ENCODE measurements around the gene THRB. TPM values are rescaled to one million over a fixed set of nuclear protein-coding genes. Genes with fewer than 3 reads are reported as not detected.

The THRB gene
- total and polyA plus RNA-seq, 12 donors: 3.8 to 32.8 (median 26.0) TPM

DNA sequence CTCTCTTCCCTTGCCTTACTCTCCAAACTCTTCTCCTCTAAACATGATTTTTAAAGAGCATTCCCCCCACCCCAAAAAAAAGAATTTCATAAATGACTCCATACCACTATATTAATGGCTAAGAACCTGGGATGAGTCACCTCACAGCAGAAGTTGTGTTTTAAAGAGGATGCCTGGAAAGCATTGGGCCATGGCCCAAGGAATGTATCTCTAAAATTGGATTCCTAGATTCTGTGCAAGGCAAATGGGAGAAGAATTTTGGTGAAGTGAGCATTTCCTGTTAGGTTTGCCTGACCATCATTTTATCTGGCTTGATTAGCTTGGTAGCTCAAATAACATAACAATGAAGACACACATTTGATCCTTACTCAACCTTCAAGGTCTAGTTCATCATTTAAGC, 298.1 kb downstream of the THRB start:
- no peak overlapping the region for H3K27ac ChIP-seq

DNA sequence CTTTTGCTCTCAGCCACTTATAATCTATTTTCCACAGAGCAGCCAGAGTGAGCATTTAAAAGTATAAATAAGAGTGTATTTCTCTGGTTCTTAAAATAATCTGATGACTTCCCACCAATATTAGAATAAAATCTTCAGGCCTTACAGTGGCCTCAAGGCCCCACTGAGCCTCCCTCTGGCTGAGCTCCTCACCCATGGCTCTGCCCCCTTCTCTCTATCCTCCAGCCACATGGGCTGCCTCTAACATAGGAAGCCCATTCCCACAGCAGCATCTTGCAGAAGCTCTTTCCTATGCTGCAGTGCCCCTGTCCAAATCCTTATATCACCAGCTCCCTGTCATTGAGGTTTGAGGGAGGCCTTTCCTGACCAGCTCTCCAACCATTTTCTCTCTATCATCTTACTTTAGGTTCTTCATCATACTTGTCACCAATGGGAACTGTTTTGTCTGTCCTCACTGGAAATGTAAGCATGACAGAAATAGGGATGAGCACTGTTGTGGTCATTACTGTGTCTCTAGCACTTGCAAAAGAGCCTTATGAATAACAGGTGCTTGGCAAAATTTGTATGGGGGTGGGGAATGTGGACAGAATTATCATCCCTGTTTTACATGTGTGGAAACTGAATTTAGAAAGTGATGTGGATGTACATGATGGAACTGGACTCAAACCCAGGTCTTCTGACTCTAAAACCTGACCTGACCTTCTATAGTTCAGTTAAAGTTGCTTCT, 299.0 kb downstream of the THRB start:
- peaks cover 0 to 13% (median 4%) of the 10 kb centered on the region in 9 donors for H3K4me1 ChIP-seq
- H3K27ac ChIP-seq: no peak overlapping the region
- no peaks in the 10 kb centered on the region for H3K9me3 ChIP-seq
- DNase-seq (no peak), ATAC-seq (no peak)
- intact Hi-C loops (cut with DNase I): no loop called here
- TF ChIP-seq, protein P1, sequence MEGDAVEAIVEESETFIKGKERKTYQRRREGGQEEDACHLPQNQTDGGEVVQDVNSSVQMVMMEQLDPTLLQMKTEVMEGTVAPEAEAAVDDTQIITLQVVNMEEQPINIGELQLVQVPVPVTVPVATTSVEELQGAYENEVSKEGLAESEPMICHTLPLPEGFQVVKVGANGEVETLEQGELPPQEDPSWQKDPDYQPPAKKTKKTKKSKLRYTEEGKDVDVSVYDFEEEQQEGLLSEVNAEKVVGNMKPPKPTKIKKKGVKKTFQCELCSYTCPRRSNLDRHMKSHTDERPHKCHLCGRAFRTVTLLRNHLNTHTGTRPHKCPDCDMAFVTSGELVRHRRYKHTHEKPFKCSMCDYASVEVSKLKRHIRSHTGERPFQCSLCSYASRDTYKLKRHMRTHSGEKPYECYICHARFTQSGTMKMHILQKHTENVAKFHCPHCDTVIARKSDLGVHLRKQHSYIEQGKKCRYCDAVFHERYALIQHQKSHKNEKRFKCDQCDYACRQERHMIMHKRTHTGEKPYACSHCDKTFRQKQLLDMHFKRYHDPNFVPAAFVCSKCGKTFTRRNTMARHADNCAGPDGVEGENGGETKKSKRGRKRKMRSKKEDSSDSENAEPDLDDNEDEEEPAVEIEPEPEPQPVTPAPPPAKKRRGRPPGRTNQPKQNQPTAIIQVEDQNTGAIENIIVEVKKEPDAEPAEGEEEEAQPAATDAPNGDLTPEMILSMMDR (IDR thresholded peaks at IDR 0.05): no peak
- no peak overlapping the region for H3K4me3 ChIP-seq
- no peaks in the 10 kb centered on the region for H3K27me3 ChIP-seq
- no peaks in the 10 kb centered on the region for H3K36me3 ChIP-seq

More for the DNA sequence above, 298.1 kb downstream of the THRB start:
- Histone ChIP-seq H3K9me3 (no peaks in the 10 kb centered on the region), H3K36me3 (no peaks in the 10 kb centered on the region), H3K27me3 (no peaks in the 10 kb centered on the region), H3K4me3 (no peak overlapping the region), H3K4me1 (peaks cover 0 to 13% (median 4%) of the 10 kb centered on the region in 9 donors)
- no peak for ATAC-seq
- TF ChIP-seq, protein P1 (IDR thresholded peaks at IDR 0.05): no peak
- no peak for DNase-seq
- intact Hi-C loops (cut with DNase I): no loop called here

DNA sequence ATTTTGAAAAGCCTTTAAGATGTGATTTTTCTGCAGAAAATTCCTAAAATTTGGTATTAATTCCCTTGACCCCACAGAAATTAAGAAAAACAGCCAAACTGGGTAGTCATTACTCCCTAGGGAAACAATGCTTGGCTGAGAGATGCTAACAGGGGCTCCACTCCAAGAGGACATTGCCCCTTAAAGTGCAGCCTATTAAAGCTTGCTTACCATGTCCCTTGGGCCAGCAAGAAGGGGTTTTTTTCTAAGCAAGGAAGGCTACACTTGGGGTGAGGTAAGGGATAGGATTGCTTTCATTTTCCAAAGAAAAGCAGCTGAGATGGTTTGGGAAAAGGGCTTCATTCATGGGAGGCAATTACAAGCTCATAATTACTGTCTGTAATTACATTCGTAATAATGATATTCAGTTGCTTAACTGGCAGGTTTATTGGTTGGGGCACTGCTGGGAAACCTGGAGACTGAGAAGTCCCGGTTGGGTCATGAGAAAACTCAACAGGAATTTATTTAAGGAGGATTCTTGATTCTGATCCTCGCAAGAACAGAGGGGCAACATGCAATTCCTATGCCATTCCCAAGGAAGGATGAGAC, 302.1 kb downstream of the THRB start:
- Histone ChIP-seq H3K4me1 (peaks cover 0 to 16% (median 4%) of the 10 kb centered on the region in 9 donors), H3K9me3 (no peaks in the 10 kb centered on the region), H3K4me3 (no peak overlapping the region), H3K27ac (no peak overlapping the region), H3K36me3 (no peaks in the 10 kb centered on the region), H3K27me3 (no peaks in the 10 kb centered on the region)
- no peak for DNase-seq
- intact Hi-C loops (cut with DNase I): no loop called here
- TF ChIP-seq, protein P1 (IDR thresholded peaks at IDR 0.05): no peak
- 82 to 89% methylated on average over 3 of the region's 3 CpGs for WGBS, 2 donors
- ATAC-seq: no peak

DNA sequence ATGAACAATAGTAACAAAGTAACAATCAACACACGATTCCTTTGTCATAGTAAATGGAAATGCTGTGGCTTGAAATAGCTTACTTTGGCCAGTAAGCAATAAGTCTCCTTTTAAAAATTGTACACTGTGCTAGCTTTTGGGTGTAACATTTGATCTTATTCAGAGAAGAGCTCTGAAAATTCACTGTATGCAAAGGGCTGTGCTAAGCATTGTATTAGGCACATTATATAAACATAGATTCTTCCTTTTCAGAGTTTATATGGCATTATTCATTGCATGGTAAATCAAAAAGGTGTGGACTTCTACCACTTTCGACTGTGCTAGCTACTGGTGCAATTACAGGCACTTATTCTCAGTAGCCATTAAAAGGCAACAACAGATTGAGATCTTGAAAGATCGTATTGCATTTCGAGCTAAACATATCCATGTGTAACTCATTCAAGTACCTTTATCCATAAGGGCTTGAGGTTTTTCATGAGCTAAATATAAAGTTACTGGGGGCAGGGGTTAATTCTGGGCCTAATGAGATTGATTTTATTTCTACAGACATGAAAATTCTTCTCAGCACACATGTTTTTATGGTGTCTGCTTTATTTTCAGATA, 302.7 kb downstream of the THRB start:
- DNase-seq: no peak
- Histone ChIP-seq H3K4me3 (no peak overlapping the region), H3K27me3 (no peaks in the 10 kb centered on the region), H3K27ac (no peak overlapping the region), H3K4me1 (peaks cover 0 to 16% (median 4%) of the 10 kb centered on the region in 9 donors), H3K36me3 (no peaks in the 10 kb centered on the region), H3K9me3 (no peaks in the 10 kb centered on the region)
- intact Hi-C loops (cut with DNase I): no loop called here
- WGBS, 2 donors: 55 to 63% methylated on average over 4 of the region's 4 CpGs
- no peak for ATAC-seq
- TF ChIP-seq, protein P1 (IDR thresholded peaks at IDR 0.05): no peak
